Measurements from ENCODE around the gene LMBRD2. TPM values are rescaled to one million over a fixed set of nuclear protein-coding genes. Genes with fewer than 3 reads are reported as not detected.
A peak's percentile ranks its signal among the peaks of the same experiment; 100 is the strongest.

Gene LMBRD2
- polyA plus RNA-seq, 2 of the 4 experiments (the other 2 are of a cell fraction), result 2.9 to 6.8 TPM

DNA sequence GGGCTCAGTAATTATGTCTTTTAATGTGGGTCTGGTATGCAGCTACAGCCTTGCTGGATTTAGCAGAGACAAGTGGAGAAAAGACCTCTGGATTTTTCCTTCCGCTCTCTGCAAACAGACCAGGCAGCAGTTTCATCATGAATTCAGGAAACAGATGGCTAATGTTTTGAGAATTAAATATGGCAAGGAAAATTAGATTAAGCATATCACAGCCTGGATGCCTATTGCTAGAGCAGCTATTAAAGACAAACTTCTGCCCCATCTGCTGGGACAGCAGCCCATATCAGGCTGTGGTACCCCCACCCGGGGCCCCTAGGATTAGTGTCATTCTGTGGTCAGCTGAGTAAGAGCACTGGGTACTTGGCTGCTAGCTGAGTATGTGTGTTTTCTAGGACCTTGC lies 6.5 kb upstream of the LMBRD2 start:
- no peak for TF ChIP-seq FOXS1 (CRISPR knock-in tag; IDR thresholded peaks at IDR 0.05)
- no peak for TF ChIP-seq ESRRA (IDR thresholded peaks at IDR 0.05; ENCODE audit: borderline replicate concordance, low read length)
- no peak for TF ChIP-seq ZFP36 (IDR thresholded peaks at IDR 0.05; ENCODE audit: borderline replicate concordance, partially characterized antibody)
- TF ChIP-seq JUNB (IDR thresholded peaks at IDR 0.05), result no peak
- no peak for TF ChIP-seq BHLHE40 (IDR thresholded peaks at IDR 0.05; ENCODE audit: low read depth, low read length)
- TF ChIP-seq ZNF302 (CRISPR knock-in tag; IDR thresholded peaks at IDR 0.05), result no peak
- no peak for TF ChIP-seq CHD4 (IDR thresholded peaks at IDR 0.05; ENCODE audit: borderline replicate concordance)
- TF ChIP-seq CBX8 (IDR thresholded peaks at IDR 0.05), result no peak
- TF ChIP-seq KDM1A (IDR thresholded peaks at IDR 0.05; ENCODE audit: low read depth), result no peak
- no peak for TF ChIP-seq HOXA7 (CRISPR knock-in tag; IDR thresholded peaks at IDR 0.05)
- TF ChIP-seq, protein P1, sequence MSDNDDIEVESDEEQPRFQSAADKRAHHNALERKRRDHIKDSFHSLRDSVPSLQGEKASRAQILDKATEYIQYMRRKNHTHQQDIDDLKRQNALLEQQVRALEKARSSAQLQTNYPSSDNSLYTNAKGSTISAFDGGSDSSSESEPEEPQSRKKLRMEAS (IDR thresholded peaks at IDR 0.05), result no peak
- TF ChIP-seq CTCF (IDR thresholded peaks at IDR 0.05), result no peak
- TF ChIP-seq USF2 (IDR thresholded peaks at IDR 0.05), result no peak
- TF ChIP-seq NR3C1 (IDR thresholded peaks at IDR 0.05), result no peak
- no peak for TF ChIP-seq RARB (CRISPR knock-in tag; IDR thresholded peaks at IDR 0.05)
- no peak for TF ChIP-seq EHMT2 (IDR thresholded peaks at IDR 0.05; ENCODE audit: low read depth)
- no peak for TF ChIP-seq ZSCAN20 (CRISPR knock-in tag; IDR thresholded peaks at IDR 0.05)
- 98% methylated on average over 2 of the region's 2 CpGs for WGBS (ENCODE audit: missing lambda C conversion rate)
- FAIRE-seq (no peak), ATAC-seq (no peak), DNase-seq (ENCODE audit: low read depth in 1 of 2, low spot score in 1 of 2) (no peak)
- Histone ChIP-seq H3K4me3 (no peak overlapping the region), H3K27ac (no peak overlapping the region), H3K9me3 (no peaks in the 10 kb centered on the region), H3K4me1 (peaks cover 5% of the 10 kb centered on the region; the same call in 1 of the 3 replicates), H3K4me2 (no peak overlapping the region)
- ChIA-PET CTCF (no interaction called here), POLR2A (no interaction called here)

- H3K4me3 ChIP-seq, result no peak overlapping the region
- DNase-seq (ENCODE audit: low read depth in 1 of 2, low spot score in 1 of 2) (no peak), ATAC-seq (no peak), FAIRE-seq (no peak)
- 59% methylated on average over 1 of the region's 1 CpG for WGBS (ENCODE audit: missing lambda C conversion rate)
- peaks cover 7% of the 10 kb centered on the region; the same call in 1 of the 3 replicates for H3K4me1 ChIP-seq
- no peak overlapping the region for H3K27ac ChIP-seq
- no peak overlapping the region for H3K4me2 ChIP-seq
- POLR2A ChIA-PET, result no interaction called here
- H3K9me3 ChIP-seq, result no peaks in the 10 kb centered on the region
- CTCF ChIA-PET, result interaction anchor here (1.0 to 2.1 kb wide), 4 partner anchors 11 to 85 kb away, joined by 3 to 7 read pairs (median 4); partner anchors contain the start of gene NADK2
- TF ChIP-seq PHF8 (IDR thresholded peaks at IDR 0.05; ENCODE audit: borderline replicate concordance, low read depth) (no peak), MAFK (IDR thresholded peaks at IDR 0.05; ENCODE audit: partially characterized antibody) (peak; percentile 17)
These were observed 4.9 kb upstream of the LMBRD2 start for GRCh38 chr5:36156619-36157018.

DNA sequence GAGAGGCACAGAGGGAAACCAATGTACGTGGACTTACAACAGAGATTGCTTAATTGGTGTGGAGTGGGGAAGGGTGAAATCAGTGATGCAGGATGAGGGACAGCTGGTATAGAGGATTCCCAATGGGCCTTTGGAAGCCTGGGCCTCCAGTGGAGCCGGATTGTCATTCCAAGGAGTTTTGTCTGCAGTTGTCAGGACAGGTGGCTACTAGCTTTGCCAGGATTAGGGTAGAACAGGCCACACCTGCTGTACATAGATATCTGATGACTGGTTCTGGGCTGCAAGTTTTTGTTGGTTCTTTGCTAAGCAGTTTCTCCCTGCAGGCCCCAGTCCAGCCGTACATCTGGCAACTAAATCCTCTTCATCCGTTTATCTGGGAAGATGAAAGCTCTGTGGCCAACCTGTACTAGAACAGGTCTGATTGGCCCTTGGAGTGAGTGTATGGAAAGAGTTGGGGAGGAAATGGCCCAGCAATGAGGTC lies 4.5 kb upstream of the LMBRD2 start:
- 95% methylated on average over 4 of the region's 4 CpGs for WGBS (ENCODE audit: missing lambda C conversion rate)
- no peak for FAIRE-seq
- CTCF ChIA-PET, result interaction anchor here (1.0 to 2.1 kb wide), 4 partner anchors 11 to 85 kb away, joined by 3 to 7 read pairs (median 4); partner anchors contain the start of gene NADK2
- TF ChIP-seq HMGXB4 (CRISPR knock-in tag; IDR thresholded peaks at IDR 0.05; ENCODE audit: borderline replicate concordance) (no peak), EP300 (IDR thresholded peaks at IDR 0.05) (no peak), MAZ (IDR thresholded peaks at IDR 0.05; ENCODE audit: borderline replicate concordance, low read depth, low read length) (no peak)
- Histone ChIP-seq H3K4me3 (no peak overlapping the region), H3K27ac (no peak overlapping the region), H3K4me1 (peaks cover 7% of the 10 kb centered on the region; the same call in 1 of the 3 replicates), H3K4me2 (no peak overlapping the region), H3K9me3 (no peaks in the 10 kb centered on the region)
- no peak for DNase-seq (ENCODE audit: low read depth in 1 of 2, low spot score in 1 of 2)
- POLR2A ChIA-PET, result no interaction called here
- ATAC-seq, result no peak
